NCI-H2196 treated with DMSO at 0.1 percent for 48 hours (cell line): ENCODE results near the gene UPF1.

Experiments
- DNase-seq: peaks from one replicate; lab custom pipeline; 2025; ENCODE audit not compliant: unreplicated experiment; lab: John Stamatoyannopoulos, UW

The UPF1 gene

DNA sequence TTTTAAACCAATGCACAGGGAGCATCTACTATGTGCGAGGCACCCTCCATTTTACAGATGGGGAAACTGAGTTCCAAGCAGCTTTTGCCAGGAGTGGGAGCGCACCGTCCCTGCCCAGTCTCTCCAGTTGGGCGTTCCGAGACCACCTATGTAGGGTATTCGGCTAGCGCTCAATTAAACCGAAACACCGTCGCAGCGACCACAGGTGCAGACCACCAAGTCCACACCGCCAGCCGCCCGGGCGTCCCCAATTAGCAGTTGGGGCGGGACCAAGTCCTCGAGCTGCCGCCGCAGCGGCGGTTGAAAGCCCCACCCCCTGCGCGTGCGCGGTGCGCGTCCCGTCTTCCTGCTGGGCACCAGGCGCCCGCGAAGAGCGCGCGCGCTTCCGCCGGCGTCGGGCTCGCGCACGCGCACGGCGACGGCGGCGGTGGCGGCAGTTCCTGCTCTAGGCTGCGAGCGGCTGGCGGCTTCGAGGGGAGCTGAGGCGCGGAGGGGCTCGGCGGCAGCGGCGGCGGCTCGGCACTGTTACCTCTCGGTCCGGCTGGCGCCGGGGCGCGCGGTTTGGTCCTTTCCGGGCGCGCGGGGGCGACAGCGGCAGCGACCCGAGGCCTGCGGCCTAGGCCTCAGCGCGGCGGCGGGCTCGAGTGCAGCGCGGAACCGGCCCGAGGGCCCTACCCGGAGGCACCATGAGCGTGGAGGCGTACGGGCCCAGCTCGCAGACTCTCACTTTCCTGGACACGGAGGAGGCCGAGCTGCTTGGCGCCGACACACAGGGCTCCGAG lies at the start of gene UPF1:
UPF1 (plus strand) TSS at position 436 of the 782 bp plus-strand sequence; CDS start at position 687, 251 bp downstream.
- DNase-seq = peak; percentile 82

DNA sequence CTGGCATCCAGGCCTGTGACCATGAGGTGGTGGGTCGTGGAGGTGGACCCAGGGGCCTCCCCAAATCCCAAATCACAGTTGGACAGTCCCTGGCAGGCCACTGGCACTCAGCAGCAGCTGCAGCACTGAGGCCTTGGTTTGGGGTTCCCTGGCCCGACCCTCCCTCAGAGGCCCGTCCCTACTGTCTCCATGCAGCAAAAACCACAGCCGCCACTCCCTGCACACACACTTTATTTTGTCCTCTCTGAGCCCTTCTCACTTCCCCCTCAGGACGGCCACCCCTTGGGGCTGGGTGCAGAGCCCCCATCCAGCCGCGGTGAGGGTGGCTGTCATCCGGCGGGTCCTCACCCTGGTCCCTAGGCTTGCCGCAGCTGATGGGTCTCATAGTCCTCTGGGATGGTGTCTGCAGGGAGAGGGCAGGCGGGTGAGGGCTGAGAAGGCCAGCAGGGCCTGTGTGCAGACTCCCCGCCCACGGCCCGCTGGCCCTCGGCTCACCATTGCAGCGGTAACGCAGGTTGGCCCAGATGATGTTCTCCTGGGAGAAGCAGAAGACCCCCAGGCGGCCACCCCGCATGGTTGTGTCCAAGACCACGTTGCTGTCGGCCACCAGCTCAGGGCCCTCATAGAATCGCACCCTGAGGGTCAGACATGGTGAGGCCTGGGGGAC lies 49.1 kb upstream of the UPF1 start:
- DNase-seq = no peak

DNA sequence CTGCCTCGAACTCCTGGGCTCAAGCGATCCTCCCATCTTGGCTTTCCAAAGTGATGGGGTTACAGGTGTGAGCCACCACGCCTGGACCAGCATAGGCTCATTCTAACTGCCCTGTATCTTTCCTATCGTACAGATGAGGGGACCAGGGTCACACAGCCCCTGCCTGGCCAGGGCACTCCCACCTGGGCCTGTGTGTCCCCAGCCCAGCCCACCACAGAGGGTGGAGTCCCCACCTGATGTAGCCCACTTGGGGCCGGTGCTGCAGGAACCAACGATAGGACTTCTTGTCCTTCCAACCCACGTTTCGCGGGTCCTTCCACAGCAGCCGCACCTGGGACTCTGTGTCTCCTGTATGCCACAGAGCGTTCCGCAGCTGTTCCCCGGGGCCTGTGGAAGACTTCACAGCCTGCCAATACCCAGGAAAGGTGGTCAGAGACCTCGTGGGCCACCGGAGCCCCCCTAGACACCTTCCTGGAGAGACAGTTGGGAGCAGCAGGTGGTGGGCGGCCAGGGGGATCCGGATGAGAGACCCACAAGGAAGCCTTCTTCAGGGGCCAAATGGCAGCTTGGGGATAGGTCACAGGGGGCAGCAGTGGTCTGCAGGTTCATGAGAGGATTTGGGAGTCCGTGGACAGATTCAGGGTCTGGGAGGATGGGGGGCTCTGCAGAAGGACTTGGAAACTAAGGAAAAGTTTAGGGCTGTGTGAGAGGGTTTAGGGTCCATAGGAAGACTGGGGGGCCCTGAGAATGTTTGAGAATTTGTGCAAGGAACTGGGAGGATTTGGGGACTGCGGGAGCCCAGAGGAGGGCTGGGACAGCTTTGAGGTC lies 47.6 kb upstream of the UPF1 start:
- DNase-seq = no peak

DNA sequence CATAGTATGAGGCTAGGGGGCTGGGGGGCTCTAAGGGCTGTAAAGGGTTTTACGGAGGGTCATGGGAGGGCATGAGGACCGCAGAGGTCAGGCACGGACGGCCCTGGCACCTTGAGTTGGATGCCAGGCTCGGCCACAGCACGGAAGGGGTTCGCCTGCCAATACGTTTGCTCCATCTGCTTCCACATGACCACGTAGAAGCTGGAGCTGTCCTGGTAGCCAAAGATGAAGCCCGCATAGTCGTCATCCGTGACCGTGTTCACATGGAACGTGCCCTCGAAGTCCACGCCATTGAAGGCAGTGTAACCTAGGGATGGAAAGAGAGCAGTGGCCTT lies 47.0 kb upstream of the UPF1 start:
- no peak for DNase-seq

DNA sequence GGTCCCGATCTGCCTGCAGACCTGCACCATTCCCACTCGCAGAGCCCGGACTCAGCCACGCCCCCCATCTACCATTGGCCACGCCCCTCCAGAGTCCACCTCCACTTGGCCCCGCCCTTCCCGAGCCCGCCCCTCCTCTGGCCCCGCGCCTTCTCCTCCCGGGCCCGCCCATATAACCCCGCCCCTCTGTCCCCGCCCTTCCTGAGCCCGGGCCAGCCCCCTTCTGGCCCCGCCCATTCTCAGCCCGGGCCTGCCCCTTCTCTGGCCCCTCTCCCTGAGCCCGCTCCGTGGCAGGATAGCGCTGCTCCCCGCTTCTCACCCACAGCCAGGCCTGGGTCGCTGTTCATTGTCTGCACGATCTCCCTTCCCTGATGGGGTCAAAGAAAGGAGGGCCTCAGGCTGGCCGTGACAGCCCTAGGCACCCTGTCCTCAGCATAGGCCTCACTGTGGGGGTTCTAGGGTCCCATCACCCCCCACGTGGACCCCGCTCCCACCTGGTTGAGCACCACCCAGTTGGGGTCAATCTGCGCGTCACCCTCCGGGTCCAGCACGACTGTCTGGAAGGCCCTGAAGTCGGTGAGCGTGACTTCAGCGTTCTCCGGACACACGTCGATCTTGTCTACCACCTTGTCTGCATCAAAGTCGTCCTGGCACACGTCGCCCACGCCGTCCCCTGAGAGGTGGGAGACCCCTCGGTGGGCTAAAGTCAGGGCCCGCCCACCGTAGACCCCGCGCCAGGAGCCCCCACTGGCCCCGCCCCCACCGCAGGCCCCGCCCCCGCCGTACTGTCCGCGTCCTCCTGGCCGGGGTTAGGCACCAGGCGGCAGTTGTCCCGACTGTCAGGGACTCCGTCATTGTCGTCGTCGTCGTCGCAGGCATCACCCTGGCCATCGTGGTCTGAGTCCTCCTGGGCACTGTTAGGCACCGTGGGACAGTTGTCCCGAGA lies 46.3 kb upstream of the UPF1 start:
- peak; percentile 52 for DNase-seq

DNA sequence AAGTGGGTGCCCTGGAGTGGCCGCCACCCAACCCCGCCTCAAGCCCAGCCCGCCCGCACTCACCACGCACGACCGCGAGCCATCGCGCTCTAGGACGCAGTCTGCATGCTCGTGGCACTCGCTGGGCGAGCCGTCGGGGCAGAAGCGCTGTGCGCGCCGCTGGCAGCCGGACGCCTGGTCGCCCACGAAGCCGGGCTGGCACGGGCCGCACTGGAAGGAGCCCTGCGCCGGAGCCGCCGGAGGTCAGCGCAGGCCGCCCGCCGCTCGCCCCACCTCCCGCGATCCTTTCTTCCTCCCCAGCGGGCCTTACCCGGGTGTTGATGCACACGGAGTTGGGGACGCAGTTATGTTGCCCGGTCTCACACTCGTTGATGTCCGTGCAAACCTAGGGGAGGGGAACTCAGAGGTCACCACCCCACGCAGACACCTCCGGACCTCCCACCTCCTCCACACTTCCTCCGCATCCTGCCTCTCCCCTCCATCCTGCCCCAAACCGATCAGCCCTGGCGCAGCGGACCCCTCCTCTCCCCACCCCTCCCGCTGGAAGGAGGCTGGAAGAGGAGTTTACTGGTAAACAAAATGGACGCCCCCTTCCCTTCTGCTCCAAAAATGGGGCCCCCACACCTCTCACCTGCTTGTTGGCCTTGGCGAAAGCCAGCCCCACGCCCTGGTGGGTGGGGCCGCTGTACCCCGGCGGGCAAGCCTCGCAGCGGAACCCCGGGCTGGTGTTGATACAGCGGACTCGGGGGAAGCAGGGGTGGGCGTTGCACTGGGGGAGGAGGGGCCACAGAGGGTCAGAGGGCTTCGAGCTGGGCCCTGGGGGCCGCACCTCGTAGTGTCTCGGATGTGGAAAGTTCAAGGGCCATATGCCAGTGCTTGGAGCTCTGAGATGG lies 43.0 kb upstream of the UPF1 start:
- no peak for DNase-seq

DNA sequence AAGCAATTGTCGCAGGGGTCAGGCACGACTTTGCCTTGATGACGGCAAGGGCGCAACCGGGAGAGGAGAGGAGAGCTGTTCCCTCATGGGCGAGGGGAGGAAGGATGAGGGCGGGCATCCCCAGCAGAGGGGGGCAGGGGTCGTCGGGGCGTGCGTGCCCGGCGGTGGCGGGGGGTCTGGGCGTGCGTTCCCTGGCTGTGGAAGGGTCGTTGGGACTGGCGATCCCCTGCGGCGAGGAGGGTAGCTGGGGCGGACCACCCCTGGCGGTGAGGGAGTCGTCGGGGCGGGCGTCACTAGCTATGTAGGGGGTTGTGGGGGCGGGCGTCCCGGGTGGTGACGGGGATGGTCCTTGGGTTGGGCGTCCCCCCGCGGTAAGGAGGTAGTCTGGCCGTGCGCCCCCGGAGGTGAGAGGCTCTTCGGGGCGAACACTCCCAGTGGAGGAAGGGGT lies 42.3 kb upstream of the UPF1 start:
- no peak for DNase-seq

DNA sequence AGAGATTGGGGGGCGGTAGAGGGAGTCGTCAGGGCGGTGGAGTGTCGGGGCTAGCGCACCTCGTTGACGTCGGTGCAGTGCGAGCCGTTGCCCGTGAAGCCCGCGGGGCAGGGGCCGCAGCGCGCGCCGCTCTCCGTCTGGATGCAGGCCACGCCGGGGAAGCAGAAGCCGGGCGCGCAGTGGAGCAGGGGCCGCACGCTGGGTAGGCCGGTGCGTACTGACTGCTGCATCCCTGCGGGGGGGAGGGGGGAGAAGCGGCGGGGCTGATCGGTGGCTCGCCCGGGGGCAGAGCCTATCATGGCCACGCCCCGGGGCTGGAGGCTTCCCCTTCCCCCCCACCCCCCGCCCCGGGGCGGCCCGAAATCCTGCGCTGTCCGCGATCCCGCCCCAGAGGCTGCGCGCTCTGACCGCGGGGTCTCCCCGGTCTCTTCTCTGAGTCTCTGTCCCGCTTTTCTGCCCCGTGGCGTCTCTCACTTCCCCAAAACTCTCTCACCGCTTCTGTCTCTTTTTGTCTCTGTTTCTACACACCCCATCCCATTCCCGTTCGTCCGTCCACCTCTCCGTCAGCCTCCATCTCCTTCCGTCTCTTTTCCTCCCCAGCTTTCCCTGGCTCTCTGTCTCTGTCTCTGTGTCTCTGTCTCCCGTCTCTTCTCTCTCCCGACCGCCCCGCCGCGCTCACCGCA lies 41.7 kb upstream of the UPF1 start:
- peak; percentile 38 for DNase-seq

DNA sequence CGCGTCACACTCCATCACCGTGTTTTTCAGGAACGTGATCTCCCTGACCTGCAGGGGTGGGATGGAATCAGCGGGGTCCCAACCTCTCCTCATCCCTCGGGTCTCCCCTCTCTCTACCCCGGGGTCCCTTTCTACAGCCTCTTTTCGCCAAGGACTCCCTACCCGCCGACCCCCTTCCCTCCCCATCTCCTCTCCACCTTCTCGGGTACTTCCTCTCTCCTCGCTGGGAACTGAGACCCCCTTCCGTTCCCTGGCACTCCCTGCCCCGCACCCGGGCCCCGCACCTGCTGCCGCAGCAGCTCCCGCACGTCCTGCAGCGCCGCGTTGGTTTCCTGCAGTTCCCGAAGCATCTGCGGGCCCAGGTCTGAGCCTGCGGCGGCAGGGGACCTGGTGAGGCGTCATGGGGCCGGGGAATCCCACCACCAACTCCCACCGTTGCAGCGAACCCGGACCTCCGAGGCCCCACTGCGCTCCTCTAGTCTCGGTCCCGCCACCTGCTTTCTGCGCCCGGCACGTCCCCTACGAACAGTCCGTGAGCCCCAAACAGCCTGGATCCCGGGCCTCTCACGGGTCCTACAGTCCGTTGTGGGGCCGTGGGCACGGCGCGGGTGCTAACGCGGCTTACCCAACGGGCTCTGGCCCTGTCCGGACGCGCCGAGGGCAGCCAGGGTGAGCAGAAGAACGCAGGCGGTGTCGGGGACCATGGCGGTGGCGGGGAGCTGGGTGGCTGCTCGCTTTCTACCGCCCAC lies 41.0 kb upstream of the UPF1 start, which contains the start of gene COMP:
COMP (minus strand) TSS at position 740 of the 749 bp plus-strand sequence; CDS start at position 704, 36 bp downstream.
- no peak for DNase-seq

DNA sequence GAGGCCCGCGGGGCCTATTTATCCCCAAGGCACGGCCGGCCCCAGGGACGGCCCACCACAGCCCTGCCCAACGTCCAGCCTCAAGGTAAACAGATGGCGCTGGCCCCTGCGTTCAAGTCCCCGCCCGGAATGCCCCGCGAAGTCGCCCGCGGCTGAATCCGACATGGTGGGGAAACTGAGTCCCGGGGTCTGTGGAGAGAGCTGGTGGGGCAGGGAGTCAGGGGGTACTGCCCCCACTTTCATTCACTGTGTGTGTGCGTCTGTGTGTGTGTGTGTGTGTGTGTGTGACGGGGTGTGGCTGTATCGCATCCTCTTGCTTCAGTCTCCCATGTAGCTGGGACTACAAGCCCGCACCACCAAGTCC lies 40.5 kb upstream of the UPF1 start:
- DNase-seq = no peak

DNA sequence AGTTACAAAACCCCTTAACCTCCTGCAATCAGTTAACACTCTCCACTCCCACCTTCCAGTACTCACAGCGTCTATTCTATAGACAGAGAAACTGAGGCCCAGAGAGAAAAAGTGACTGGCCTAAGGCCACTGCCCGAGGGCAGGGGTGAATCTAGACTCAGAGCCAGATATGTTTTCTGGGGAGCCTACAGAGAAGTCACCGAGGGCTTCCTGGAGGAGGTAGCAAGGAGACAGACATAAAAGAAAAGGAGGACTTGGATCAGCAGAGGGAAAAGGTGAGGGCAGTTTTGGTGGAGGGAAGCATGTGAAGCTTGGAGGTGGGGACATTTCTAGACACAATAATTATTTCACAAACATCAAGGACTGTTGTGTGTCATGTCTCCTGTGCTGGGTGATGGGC lies 39.1 kb upstream of the UPF1 start:
- no peak for DNase-seq

DNA sequence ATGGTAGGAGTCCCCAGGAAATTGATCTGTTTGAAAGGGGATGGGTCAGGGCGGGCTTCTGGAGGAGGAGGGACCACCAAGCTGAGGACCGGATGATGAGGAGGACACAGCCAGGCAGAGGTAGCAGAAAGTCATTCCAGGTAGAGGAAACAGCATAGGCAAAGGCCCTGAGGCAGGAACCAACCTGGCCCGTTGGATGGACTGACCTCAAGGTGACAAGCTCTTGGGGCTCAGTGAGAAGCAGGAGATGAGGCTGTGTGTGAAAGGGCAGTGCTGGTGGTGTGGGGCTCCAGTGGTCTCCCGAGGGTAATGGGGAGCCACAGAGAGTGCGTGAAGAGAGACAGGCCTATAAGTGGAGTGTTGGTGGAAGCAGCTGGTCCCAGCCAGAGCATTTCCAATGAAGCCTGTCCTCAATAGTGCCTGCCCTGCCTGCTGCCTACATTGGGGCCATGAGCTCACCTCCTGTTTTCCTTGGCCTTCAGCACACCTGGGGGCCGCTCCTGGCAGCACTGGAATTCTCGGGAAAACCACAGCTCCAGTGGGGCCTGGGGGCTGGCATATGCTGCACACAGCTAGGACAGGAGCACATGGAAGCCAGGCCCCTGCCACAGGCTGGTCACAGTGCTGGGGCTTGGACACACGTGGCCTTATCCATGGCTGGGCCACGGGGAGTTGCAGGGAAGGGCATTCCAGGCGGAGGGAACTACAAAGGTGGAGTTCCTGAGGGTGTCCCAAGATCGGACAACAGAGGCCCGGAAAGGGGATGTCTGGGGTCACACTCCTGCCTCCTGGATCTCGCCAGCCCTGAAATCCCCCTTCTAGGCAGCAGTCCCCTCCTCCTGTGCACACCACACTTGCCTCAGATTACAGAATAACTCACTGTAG lies 38.4 kb upstream of the UPF1 start:
- no peak for DNase-seq

DNA sequence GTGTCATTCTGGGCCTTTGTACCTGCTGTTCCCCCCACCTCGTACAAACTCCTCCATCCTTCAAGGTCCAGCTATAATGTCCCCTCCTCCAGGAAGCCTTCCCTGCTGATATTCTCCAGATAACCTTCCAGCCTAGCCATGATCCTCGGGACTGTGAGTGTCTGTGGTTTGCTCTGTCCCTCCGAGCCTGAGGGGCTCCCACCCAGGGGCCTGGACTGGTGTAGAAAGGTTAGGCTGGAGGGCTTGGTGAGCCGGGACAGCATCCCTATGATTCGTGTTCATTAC lies 37.8 kb upstream of the UPF1 start:
- no peak for DNase-seq

DNA sequence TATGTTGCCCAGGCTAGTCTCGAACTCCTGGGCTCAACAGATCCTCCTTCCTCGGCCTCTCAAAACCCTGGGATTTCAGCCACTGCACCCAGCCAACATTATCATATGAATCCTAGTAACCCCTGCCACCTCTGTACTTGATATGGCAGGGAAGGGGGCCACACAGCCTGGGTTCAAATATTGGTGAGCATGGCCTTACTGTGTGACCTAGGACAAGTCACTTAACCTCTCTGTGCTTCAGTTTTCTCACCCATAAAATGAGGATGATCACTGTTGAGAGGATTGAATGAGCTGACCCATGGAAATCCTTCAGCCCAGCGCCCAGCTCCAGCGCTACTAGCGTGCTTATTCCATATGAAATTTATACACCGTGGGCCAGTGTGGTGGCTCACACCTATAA lies 37.1 kb upstream of the UPF1 start:
- DNase-seq = no peak

DNA sequence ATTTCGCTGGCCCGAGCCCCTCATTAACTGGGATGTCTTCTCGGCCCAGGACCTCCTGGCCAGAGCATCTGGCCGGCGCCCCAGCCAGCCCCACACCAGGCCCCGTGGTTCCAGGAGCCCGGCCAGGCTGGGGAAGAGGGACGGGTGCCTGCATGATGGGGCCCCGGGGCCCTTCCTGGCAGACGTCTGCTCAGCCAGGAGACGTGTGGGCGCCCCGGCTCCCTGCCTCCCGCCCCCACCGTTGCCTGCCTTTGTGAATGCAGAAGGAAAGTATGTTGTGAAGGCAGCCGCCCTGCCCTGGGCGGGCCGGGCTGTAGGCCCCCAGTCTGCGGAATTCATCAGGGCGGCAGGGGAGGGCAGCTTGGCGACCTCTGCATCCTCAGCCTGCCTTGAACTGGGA lies 36.2 kb upstream of the UPF1 start:
- no peak for DNase-seq

DNA sequence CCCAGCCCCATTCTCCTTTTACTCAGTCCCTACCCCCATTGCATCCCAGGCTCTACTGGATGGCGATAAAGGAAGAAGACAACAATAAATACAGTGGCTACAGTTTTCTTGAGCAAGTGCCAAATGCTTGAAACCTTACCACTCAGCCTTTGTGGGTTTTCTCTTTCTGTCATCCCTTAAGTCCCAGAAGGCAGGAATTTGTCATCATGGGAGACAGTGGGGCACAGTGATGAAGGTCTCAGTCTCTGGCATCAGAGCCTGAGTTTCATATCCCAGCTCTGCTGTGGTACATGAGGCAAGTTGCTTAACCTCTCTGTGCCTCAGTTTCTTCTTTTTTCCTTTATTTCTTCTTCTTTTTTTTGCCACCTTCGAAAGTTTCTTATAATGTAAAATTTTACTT lies 35.5 kb upstream of the UPF1 start:
- no peak for DNase-seq
